Kidney epithelial cell (primary cell): ENCODE data around the gene GALR2. TPM values are rescaled to one million over a fixed set of nuclear protein-coding genes. Genes with fewer than 3 reads are reported as not detected.

Source experiments
- DNase-seq: peaks from one replicate; pipeline ENCODE4 v3.0.0-alpha.2; 2010; ENCODE audit warnings: low read depth
- H3K27me3 ChIP-seq: 2 replicates; pipeline ENCODE4 v1.6.0; 2011; ENCODE audit warnings: low read length; ENCODE audit not compliant: control insufficient read depth, insufficient read depth
- H3K36me3 ChIP-seq: 2 replicates; pipeline ENCODE4 v1.5.1; 2011; ENCODE audit warnings: low read length; ENCODE audit not compliant: control insufficient read depth, insufficient read depth
- H3K4me3 ChIP-seq: 2 replicates; pipeline ENCODE4 v1.5.1; 2011; ENCODE audit warnings: low read depth, mild to moderate bottlenecking, control low read depth, low read length
- CTCF ChIP-seq: IDR thresholded peaks from 2 replicates; pipeline ENCODE4 v1.5.1; 2011; ENCODE audit warnings: mild to moderate bottlenecking, moderate library complexity, low read length, control low read depth, inconsistent platforms; ENCODE audit not compliant: insufficient read depth, poor library complexity, severe bottlenecking
- total RNA-seq: library from RNA; depleted of rRNA; stranded (reverse); fragments of >200 nt; gene quantifications from 2 replicates; pipeline ENCODE4 v1.2.3, GENCODE V29; 2015

GALR2 gene
- total RNA-seq, 1 donor from 2014 or later: 0.33 TPM

- peaks cover 6% of the 10 kb centered on the region for H3K36me3 ChIP-seq
- no peak for TF ChIP-seq CTCF
- no peak overlapping the region for H3K4me3 ChIP-seq
- no peaks in the 10 kb centered on the region for H3K27me3 ChIP-seq
- DNase-seq: no peak
Observed at GRCh38 chr17:76049239-76049638, 25.3 kb upstream of the GALR2 start.

GRCh38 chr17:76049836-76050537, 24.6 kb upstream of the GALR2 start:
- DNase-seq: no peak
- no peak for TF ChIP-seq CTCF
- Histone ChIP-seq H3K36me3 (peaks cover 6% of the 10 kb centered on the region), H3K4me3 (no peak overlapping the region), H3K27me3 (no peaks in the 10 kb centered on the region)

GRCh38 chr17:76050538-76051467, 23.8 kb upstream of the GALR2 start:
- no peak for TF ChIP-seq CTCF
- H3K27me3 ChIP-seq: no peaks in the 10 kb centered on the region
- H3K4me3 ChIP-seq: no peak overlapping the region
- peak; percentile 63 for DNase-seq
- peaks cover 6% of the 10 kb centered on the region for H3K36me3 ChIP-seq

GRCh38 chr17:76051561-76051960, 23.0 kb upstream of the GALR2 start:
- no peak for TF ChIP-seq CTCF
- no peak overlapping the region for H3K4me3 ChIP-seq
- peaks cover 6% of the 10 kb centered on the region for H3K36me3 ChIP-seq
- no peaks in the 10 kb centered on the region for H3K27me3 ChIP-seq
- no peak for DNase-seq

GRCh38 chr17:76053246-76054111, 21.1 kb upstream of the GALR2 start:
- no peak for TF ChIP-seq CTCF
- no peaks in the 10 kb centered on the region for H3K27me3 ChIP-seq
- H3K4me3 ChIP-seq: no peak overlapping the region
- H3K36me3 ChIP-seq: peaks cover 4% of the 10 kb centered on the region
- DNase-seq: peak; percentile 58
